ENCODE data around the gene EMD.

DNA sequence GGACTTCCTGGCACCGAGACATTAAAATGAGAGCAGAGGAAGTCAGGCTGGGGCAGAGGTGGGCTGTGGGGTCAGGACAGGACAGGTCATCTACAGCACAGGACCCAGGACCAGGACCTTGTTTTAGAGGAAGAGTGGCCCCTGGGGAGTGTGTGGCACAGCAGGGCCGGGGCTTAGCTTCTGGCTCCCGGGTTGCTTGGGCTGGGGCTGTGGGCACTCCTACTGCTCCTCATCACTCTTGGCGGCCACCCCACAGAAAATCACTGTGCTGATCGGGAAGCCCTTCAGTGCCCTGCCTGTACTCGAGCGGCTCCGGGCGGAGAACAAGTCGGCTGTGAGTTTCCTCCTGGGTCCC, 41.3 kb downstream of the EMD start:
- TF ChIP-seq, protein P1, sequence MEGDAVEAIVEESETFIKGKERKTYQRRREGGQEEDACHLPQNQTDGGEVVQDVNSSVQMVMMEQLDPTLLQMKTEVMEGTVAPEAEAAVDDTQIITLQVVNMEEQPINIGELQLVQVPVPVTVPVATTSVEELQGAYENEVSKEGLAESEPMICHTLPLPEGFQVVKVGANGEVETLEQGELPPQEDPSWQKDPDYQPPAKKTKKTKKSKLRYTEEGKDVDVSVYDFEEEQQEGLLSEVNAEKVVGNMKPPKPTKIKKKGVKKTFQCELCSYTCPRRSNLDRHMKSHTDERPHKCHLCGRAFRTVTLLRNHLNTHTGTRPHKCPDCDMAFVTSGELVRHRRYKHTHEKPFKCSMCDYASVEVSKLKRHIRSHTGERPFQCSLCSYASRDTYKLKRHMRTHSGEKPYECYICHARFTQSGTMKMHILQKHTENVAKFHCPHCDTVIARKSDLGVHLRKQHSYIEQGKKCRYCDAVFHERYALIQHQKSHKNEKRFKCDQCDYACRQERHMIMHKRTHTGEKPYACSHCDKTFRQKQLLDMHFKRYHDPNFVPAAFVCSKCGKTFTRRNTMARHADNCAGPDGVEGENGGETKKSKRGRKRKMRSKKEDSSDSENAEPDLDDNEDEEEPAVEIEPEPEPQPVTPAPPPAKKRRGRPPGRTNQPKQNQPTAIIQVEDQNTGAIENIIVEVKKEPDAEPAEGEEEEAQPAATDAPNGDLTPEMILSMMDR (IDR thresholded peaks at IDR 0.05; ENCODE audit: low read depth, low read length, poor library complexity, severe bottlenecking) = no peak
- no peak for TF ChIP-seq EZH2phosphoT487 (IDR thresholded peaks at IDR 0.05; ENCODE audit: borderline replicate concordance, low read length)
